ENCODE measurements around the gene DAO. TPM values are rescaled to one million over a fixed set of nuclear protein-coding genes. Genes with fewer than 3 reads are reported as not detected.

The DAO gene
- total and polyA plus RNA-seq, 8 donors, result not detected

GRCh38 chr12:108940138-108940537 is 60.2 kb downstream of the DAO start:
- DNase-seq (no peak), ATAC-seq (no peak)
- intact Hi-C loops (cut with DNase I), result no loop called here
- Histone ChIP-seq H3K4me3 (no peak overlapping the region), H3K9me3 (no peaks in the 10 kb centered on the region), H3K36me3 (no peaks in the 10 kb centered on the region), H3K27ac (no peak overlapping the region), H3K4me1 (no peaks in the 10 kb centered on the region), H3K27me3 (no peaks in the 10 kb centered on the region)
- no peak for TF ChIP-seq CTCF (IDR thresholded peaks at IDR 0.05)

GRCh38 chr12:108947097-108947496 is 67.2 kb downstream of the DAO start:
- Histone ChIP-seq H3K27me3 (no peaks in the 10 kb centered on the region), H3K27ac (no peak overlapping the region), H3K4me1 (peaks cover 0 to 9% of the 10 kb centered on the region in 2 donors), H3K36me3 (no peaks in the 10 kb centered on the region), H3K4me3 (no peak overlapping the region), H3K9me3 (peaks cover 0 to 6% of the 10 kb centered on the region in 2 donors)
- DNase-seq (no peak), ATAC-seq (no peak)
- intact Hi-C loops (cut with DNase I), result no loop called here
- TF ChIP-seq CTCF (IDR thresholded peaks at IDR 0.05), result no peak

- intact Hi-C loops (cut with DNase I), result no loop called here
Measured at GRCh38 chr12:108948367-108948766, 68.5 kb downstream of the DAO start.

GRCh38 chr12:108949976-108950375 is 70.1 kb downstream of the DAO start:
- H3K4me1 ChIP-seq, result peaks cover 0 to 9% of the 10 kb centered on the region in 2 donors
- H3K4me3 ChIP-seq, result no peak overlapping the region
- no peak overlapping the region for H3K27ac ChIP-seq
- no peaks in the 10 kb centered on the region for H3K36me3 ChIP-seq
- ATAC-seq (no peak), DNase-seq (no peak)
- intact Hi-C loops (cut with DNase I), result no loop called here
- peaks cover 0 to 6% of the 10 kb centered on the region in 2 donors for H3K27me3 ChIP-seq
- TF ChIP-seq CTCF (IDR thresholded peaks at IDR 0.05), result no peak
- H3K9me3 ChIP-seq, result peaks cover 0 to 6% of the 10 kb centered on the region in 2 donors

More at GRCh38 chr12:108948367-108948766, 68.5 kb downstream of the DAO start:
- H3K4me3 ChIP-seq, result no peak overlapping the region
- ATAC-seq (peak; percentile 37), DNase-seq (no peak)
- H3K27me3 ChIP-seq, result no peaks in the 10 kb centered on the region
- no peak for TF ChIP-seq CTCF (IDR thresholded peaks at IDR 0.05)
- no peaks in the 10 kb centered on the region for H3K36me3 ChIP-seq
- no peak overlapping the region for H3K27ac ChIP-seq
- peaks cover 0 to 9% of the 10 kb centered on the region in 2 donors for H3K4me1 ChIP-seq
- peaks cover 0 to 6% of the 10 kb centered on the region in 2 donors for H3K9me3 ChIP-seq

Small RNA genes within 50 kb of the gene (microRNA-seq; reads per million reads assigned to microRNA genes)
- gene MIR619, result 0 reads per million in 2 donors

Other genes starting within 250 kb of the DAO start
- 10 to 100 TPM; 28.3 to 61.0 TPM for gene SELPLG, start 246.2 kb upstream of the DAO start, total RNA-seq
- 1 to 10 TPM; 3.0 to 4.4 (median 3.8) TPM for gene SELPLG, start 246.2 kb upstream of the DAO start, polyA plus RNA-seq (ENCODE audit: insufficient read length in 6 of 6)
- 100 to 1,000 TPM; 224 to 282 TPM for gene CORO1C, start 148.6 kb upstream of the DAO start, total RNA-seq
- 10 to 100 TPM; 77.7 to 88.8 (median 82.9) TPM for gene CORO1C, start 148.6 kb upstream of the DAO start, polyA plus RNA-seq (ENCODE audit: insufficient read length in 6 of 6)
- 10 to 100 TPM; 43.5 to 48.8 TPM for gene SSH1, start 22.5 kb upstream of the DAO start, total RNA-seq
- 10 to 100 TPM; 20.8 to 27.4 (median 25.1) TPM for gene SSH1, start 22.5 kb upstream of the DAO start, polyA plus RNA-seq (ENCODE audit: insufficient read length in 6 of 6)
- gene SVOP, start 141.0 kb downstream of the DAO start, total RNA-seq, result not detected
- gene SVOP, start 141.0 kb downstream of the DAO start, polyA plus RNA-seq (ENCODE audit: insufficient read length in 6 of 6), result under 1 TPM; 0.09 to 0.24 (median 0.15) TPM
- 10 to 100 TPM in 1 of 2 donors, 1 to 10 TPM in 1; 7.1 to 13.1 TPM for gene USP30, start 172.5 kb downstream of the DAO start, total RNA-seq
- 10 to 100 TPM; 21.6 to 28.0 (median 24.7) TPM for gene USP30, start 172.5 kb downstream of the DAO start, polyA plus RNA-seq (ENCODE audit: insufficient read length in 6 of 6)
- 10 to 100 TPM in 1 of 2 donors, 1 to 10 TPM in 1; 7.3 to 17.4 TPM for gene ALKBH2, start 213.4 kb downstream of the DAO start, total RNA-seq
- gene ALKBH2, start 213.4 kb downstream of the DAO start, polyA plus RNA-seq (ENCODE audit: insufficient read length in 6 of 6), result 10 to 100 TPM; 25.5 to 32.5 (median 29.7) TPM
- gene UNG, start 217.5 kb downstream of the DAO start, total RNA-seq, result 10 to 100 TPM; 22.4 to 27.0 TPM
- 10 to 100 TPM; 44.3 to 55.7 (median 49.2) TPM for gene UNG, start 217.5 kb downstream of the DAO start, polyA plus RNA-seq (ENCODE audit: insufficient read length in 6 of 6)
- gene ACACB, start 236.5 kb downstream of the DAO start, total RNA-seq, result 10 to 100 TPM; 14.8 to 16.8 TPM
- gene ACACB, start 236.5 kb downstream of the DAO start, polyA plus RNA-seq (ENCODE audit: insufficient read length in 6 of 6), result 10 to 100 TPM; 12.5 to 21.3 (median 15.7) TPM

All from left lung (tissue), 10 donors.